Fibroblast of the conjunctiva (primary cell): ENCODE results near the gene XAB2.
"Not testable (repeated sequence)": the region's sequence is repeated elsewhere in the genome, so short reads cannot be mapped to it uniquely, and the experiment has no call there.

ENCODE experiments used
- DNase-seq: peaks from one replicate; pipeline ENCODE4 v3.0.0-alpha.2; 2010; ENCODE audit warnings: low read depth

XAB2 gene

GRCh38 chr19:7648265-7649014 is 19.1 kb upstream of the XAB2 start:
- DNase-seq, result no peak

GRCh38 chr19:7647156-7647555 is 17.8 kb upstream of the XAB2 start:
- DNase-seq, result no peak

- no peak for DNase-seq
Measured at GRCh38 chr19:7646426-7646700, 17.0 kb upstream of the XAB2 start.

- DNase-seq, result no peak
Measured at GRCh38 chr19:7645656-7646425, 16.5 kb upstream of the XAB2 start.

- DNase-seq, result no peak
Measured at GRCh38 chr19:7645163-7645562, 15.8 kb upstream of the XAB2 start.

- DNase-seq, result no peak
Measured at GRCh38 chr19:7644550-7644877, 15.2 kb upstream of the XAB2 start.

GRCh38 chr19:7643629-7644549 is 14.5 kb upstream of the XAB2 start:
- not testable (repeated sequence) for DNase-seq

- no peak for DNase-seq
Measured at GRCh38 chr19:7643031-7643415, 13.7 kb upstream of the XAB2 start.

- no peak for DNase-seq
Measured at GRCh38 chr19:7642295-7643030, 13.1 kb upstream of the XAB2 start.

GRCh38 chr19:7641290-7642276 is 12.2 kb upstream of the XAB2 start:
- no peak for DNase-seq

- DNase-seq, result no peak
Measured at GRCh38 chr19:7640803-7641202, 11.5 kb upstream of the XAB2 start.

GRCh38 chr19:7639863-7640348 is 10.6 kb upstream of the XAB2 start:
- DNase-seq, result no peak

- DNase-seq, result no peak
Measured at GRCh38 chr19:7638802-7639465, 9.6 kb upstream of the XAB2 start.

GRCh38 chr19:7637374-7638256 is 8.3 kb upstream of the XAB2 start:
- DNase-seq, result no peak

GRCh38 chr19:7636691-7637373 is 7.5 kb upstream of the XAB2 start, which contains the start of gene STXBP2:
TSS of gene STXBP2 (plus strand) at chr19:7637110. CDS start at chr19:7637150, 40 bp downstream.
- DNase-seq, result no peak

- DNase-seq, result no peak
Measured at GRCh38 chr19:7636317-7636690, 7.0 kb upstream of the XAB2 start.

GRCh38 chr19:7635670-7636069 is 6.3 kb upstream of the XAB2 start:
- DNase-seq, result no peak

- DNase-seq, result no peak
Measured at GRCh38 chr19:7633698-7634097, 4.4 kb upstream of the XAB2 start, which contains the start of gene PCP2. TSS of gene PCP2 (minus strand) at chr19:7633719. CDS start at chr19:7633457, 262 bp downstream.
